ENCODE results near the gene LRMDA. TPM values are rescaled to one million over a fixed set of nuclear protein-coding genes. Genes with fewer than 3 reads are reported as not detected.

LRMDA gene
- total RNA-seq, 1 experiment from 2014 or later: 1.2 TPM

GRCh38 chr10:75922435-75922834 lies 491.0 kb downstream of the LRMDA start:
- peak; percentile 71 for DNase-seq
- H3K9me3 ChIP-seq (ENCODE audit: low read length): no peaks in the 10 kb centered on the region
- peaks cover 100% of the 10 kb centered on the region for H3K27me3 ChIP-seq (ENCODE audit: low read length)
- H3K4me3 ChIP-seq (ENCODE audit: low read length): no peak overlapping the region
- no peaks in the 10 kb centered on the region for H3F3A ChIP-seq (ENCODE audit: low read length, unreplicated experiment)
- POLR2A ChIA-PET (ENCODE audit: unreplicated experiment): no interaction called here
- no TSS peak for BruUV-seq (replicated peaks)
- CTCF ChIA-PET: interaction anchor here (0.5 to 0.8 kb wide), 2 partner anchors 12 to 463 kb away, joined by 3 read pairs; no protein-coding TSS in a partner anchor
- H3K9me2 ChIP-seq (replicated peaks; ENCODE audit: low read length): 0 out of 2 replicates have a peak, but pooled peaks cover 5% of the 10 kb centered on the region
- H3K9ac ChIP-seq (ENCODE audit: low read length): no peak overlapping the region
- H4K20me1 ChIP-seq (ENCODE audit: low read length): no peaks in the 10 kb centered on the region
- intact Hi-C loops (cut with micrococcal nuclease): no loop called here
- no peak overlapping the region for H2AFZ ChIP-seq (ENCODE audit: low read length)
- H3K4me2 ChIP-seq (ENCODE audit: low read length): no peak overlapping the region
- peak; percentile 61 for ATAC-seq
- no peaks in the 10 kb centered on the region for H3K36me3 ChIP-seq (ENCODE audit: low read depth, low read length)
- no peaks in the 10 kb centered on the region for H3K79me2 ChIP-seq (ENCODE audit: low read length)
- no peak overlapping the region for H3K27ac ChIP-seq (ENCODE audit: low read length)
- H3K4me1 ChIP-seq (ENCODE audit: insufficient read depth, low read length): no peaks in the 10 kb centered on the region
- TF ChIP-seq EZH2phosphoT487 (IDR thresholded peaks at IDR 0.05; ENCODE audit: borderline replicate concordance, low read length) (no peak), CTCF (conservative IDR thresholded peaks at IDR 0.05; ENCODE audit: low read depth, low read length) (no peak), EZH2 (IDR thresholded peaks at IDR 0.05; ENCODE audit: low read length, unreplicated experiment) (no peak)

- H3K36me3 ChIP-seq (ENCODE audit: low read depth, low read length): no peaks in the 10 kb centered on the region
- no peak overlapping the region for H2AFZ ChIP-seq (ENCODE audit: low read length)
- POLR2A ChIA-PET (ENCODE audit: unreplicated experiment): no interaction called here
- H4K20me1 ChIP-seq (ENCODE audit: low read length): no peaks in the 10 kb centered on the region
- no peak overlapping the region for H3K9ac ChIP-seq (ENCODE audit: low read length)
- H3K9me3 ChIP-seq (ENCODE audit: low read length): no peaks in the 10 kb centered on the region
- H3K4me2 ChIP-seq (ENCODE audit: low read length): no peak overlapping the region
- DNase-seq (no peak), ATAC-seq (no peak)
- H3K4me1 ChIP-seq (ENCODE audit: insufficient read depth, low read length): no peaks in the 10 kb centered on the region
- intact Hi-C loops (cut with micrococcal nuclease): no loop called here
- 0 out of 2 replicates have a peak, but pooled peaks cover 5% of the 10 kb centered on the region for H3K9me2 ChIP-seq (replicated peaks; ENCODE audit: low read length)
- no peaks in the 10 kb centered on the region for H3K79me2 ChIP-seq (ENCODE audit: low read length)
- no TSS peak for BruUV-seq (replicated peaks)
- H3K4me3 ChIP-seq (ENCODE audit: low read length): no peak overlapping the region
- TF ChIP-seq CTCF (conservative IDR thresholded peaks at IDR 0.05; ENCODE audit: low read depth, low read length) (no peak), EZH2 (IDR thresholded peaks at IDR 0.05; ENCODE audit: low read length, unreplicated experiment) (no peak), EZH2phosphoT487 (IDR thresholded peaks at IDR 0.05; ENCODE audit: borderline replicate concordance, low read length) (no peak)
- peaks cover 100% of the 10 kb centered on the region for H3K27me3 ChIP-seq (ENCODE audit: low read length)
- no peaks in the 10 kb centered on the region for H3F3A ChIP-seq (ENCODE audit: low read length, unreplicated experiment)
- CTCF ChIA-PET: interaction anchor here (0.6 kb wide), 1 partner anchor 13 kb away, joined by 3 read pairs; no protein-coding TSS in a partner anchor
- no peak overlapping the region for H3K27ac ChIP-seq (ENCODE audit: low read length)
Measured at GRCh38 chr10:75924309-75924902, 493.0 kb downstream of the LRMDA start.

GRCh38 chr10:75925999-75926398 lies 494.6 kb downstream of the LRMDA start:
- H3K9ac ChIP-seq (ENCODE audit: low read length): no peak overlapping the region
- no peak overlapping the region for H3K4me3 ChIP-seq (ENCODE audit: low read length)
- ChIA-PET CTCF (no interaction called here), POLR2A (ENCODE audit: unreplicated experiment) (no interaction called here)
- no peak overlapping the region for H3K4me2 ChIP-seq (ENCODE audit: low read length)
- H3K36me3 ChIP-seq (ENCODE audit: low read depth, low read length): no peaks in the 10 kb centered on the region
- H3K4me1 ChIP-seq (ENCODE audit: insufficient read depth, low read length): no peaks in the 10 kb centered on the region
- DNase-seq: no peak
- no peak for ATAC-seq
- BruUV-seq (replicated peaks): no TSS peak
- H4K20me1 ChIP-seq (ENCODE audit: low read length): no peaks in the 10 kb centered on the region
- no peaks in the 10 kb centered on the region for H3F3A ChIP-seq (ENCODE audit: low read length, unreplicated experiment)
- TF ChIP-seq EZH2phosphoT487 (IDR thresholded peaks at IDR 0.05; ENCODE audit: borderline replicate concordance, low read length) (no peak), EZH2 (IDR thresholded peaks at IDR 0.05; ENCODE audit: low read length, unreplicated experiment) (no peak), CTCF (conservative IDR thresholded peaks at IDR 0.05; ENCODE audit: low read depth, low read length) (no peak)
- 0 out of 2 replicates have a peak, but pooled peaks cover 5% of the 10 kb centered on the region for H3K9me2 ChIP-seq (replicated peaks; ENCODE audit: low read length)
- no peak overlapping the region for H2AFZ ChIP-seq (ENCODE audit: low read length)
- intact Hi-C loops (cut with micrococcal nuclease): no loop called here
- H3K9me3 ChIP-seq (ENCODE audit: low read length): no peaks in the 10 kb centered on the region
- no peak overlapping the region for H3K27ac ChIP-seq (ENCODE audit: low read length)
- H3K79me2 ChIP-seq (ENCODE audit: low read length): no peaks in the 10 kb centered on the region
- peaks cover 100% of the 10 kb centered on the region for H3K27me3 ChIP-seq (ENCODE audit: low read length)
